KMS-11 (cell line): Measurements from ENCODE around the gene EFCAB12.

ENCODE experiments used
- H2AFZ ChIP-seq: fragments of 200-600 bp; sonication (generic); 2 replicates; pipeline ENCODE4 v1.6.1; 2016; ENCODE audit warnings: antibody characterized with exemption, mixed run types, low read depth
- H3K27ac ChIP-seq: fragments of 200-600 bp; sonication (generic); 2 replicates; pipeline ENCODE4 v1.6.1; 2016; ENCODE audit warnings: mild to moderate bottlenecking, mixed run types
- H3K27me3 ChIP-seq: fragments of 200-600 bp; sonication (generic); 2 replicates; pipeline ENCODE4 v1.6.1; 2017; ENCODE audit warnings: mild to moderate bottlenecking, low read depth, mixed run types, moderate library complexity; ENCODE audit not compliant: insufficient read depth
- H3K36me3 ChIP-seq: fragments of 200-600 bp; sonication (generic); 2 replicates; pipeline ENCODE4 v1.6.1; 2017; ENCODE audit warnings: mild to moderate bottlenecking, mixed run types; ENCODE audit not compliant: insufficient read depth
- H3K4me1 ChIP-seq: fragments of 200-600 bp; sonication (generic); 2 replicates; pipeline ENCODE4 v1.6.1; 2016; ENCODE audit warnings: mild to moderate bottlenecking, low read depth, mixed run types; ENCODE audit not compliant: poor library complexity, severe bottlenecking
- H3K4me2 ChIP-seq: fragments of 200-600 bp; sonication (generic); 2 replicates; pipeline ENCODE4 v1.7.0; 2016; ENCODE audit warnings: mild to moderate bottlenecking, mixed run types
- H3K4me3 ChIP-seq: fragments of 200-600 bp; sonication (generic); IDR thresholded peaks from 2 replicates; pipeline ENCODE4 v1.6.1; 2017; ENCODE audit warnings: low read depth, low read length, mixed read lengths; ENCODE audit not compliant: insufficient read depth
- H3K79me2 ChIP-seq: fragments of 200-600 bp; sonication (generic); 2 replicates; pipeline ENCODE4 v1.6.1; 2016; ENCODE audit warnings: low read depth, mixed run types; ENCODE audit not compliant: insufficient read depth
- H3K9ac ChIP-seq: fragments of 200-600 bp; sonication (generic); 2 replicates; pipeline ENCODE4 v1.6.1; 2016; ENCODE audit warnings: mild to moderate bottlenecking, mixed run types
- H4K20me1 ChIP-seq: fragments of 200-600 bp; sonication (generic); 2 replicates; pipeline ENCODE4 v1.6.1; 2016; ENCODE audit warnings: mild to moderate bottlenecking, mixed run types; ENCODE audit not compliant: insufficient read depth
- TF ChIP-seq, protein P1 (sequence below): fragments of 200-600 bp; sonication (generic); conservative IDR thresholded peaks from 2 replicates; pipeline ENCODE4 v1.6.1; 2017; ENCODE audit warnings: low read depth, mild to moderate bottlenecking, antibody characterized with exemption, low read length, moderate library complexity, mixed read lengths

Gene EFCAB12

DNA sequence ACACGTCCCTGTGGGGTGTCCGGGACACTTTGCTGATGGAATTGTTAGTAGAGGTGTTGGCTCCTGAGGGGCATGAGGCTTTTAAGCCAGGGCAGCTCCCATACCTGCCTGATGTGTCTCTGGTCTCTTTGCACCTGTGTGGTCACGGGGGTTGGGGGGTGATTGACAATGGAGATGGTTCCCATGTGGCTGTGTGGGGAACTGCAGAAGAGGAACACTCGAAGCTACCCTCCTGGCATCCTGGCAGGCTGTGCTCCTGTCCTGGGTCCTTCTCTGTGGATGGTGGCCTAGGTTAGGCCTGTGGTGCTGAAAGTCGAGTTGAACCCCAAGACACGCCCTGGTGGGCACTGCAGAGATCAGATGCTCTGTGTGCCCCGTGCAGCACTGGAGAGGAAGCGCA lies 76.4 kb downstream of the EFCAB12 start:
- H4K20me1 ChIP-seq = no peaks in the 10 kb centered on the region

More for the DNA sequence above, 76.4 kb downstream of the EFCAB12 start:
- Histone ChIP-seq H3K9ac (no peak overlapping the region), H2AFZ (no peak overlapping the region), H3K4me3 (no peak overlapping the region), H3K27me3 (no peaks in the 10 kb centered on the region), H3K79me2 (no peaks in the 10 kb centered on the region), H3K36me3 (no peaks in the 10 kb centered on the region), H3K4me2 (no peak overlapping the region), H3K27ac (no peak overlapping the region), H3K4me1 (no peaks in the 10 kb centered on the region)
- TF ChIP-seq, protein P1, sequence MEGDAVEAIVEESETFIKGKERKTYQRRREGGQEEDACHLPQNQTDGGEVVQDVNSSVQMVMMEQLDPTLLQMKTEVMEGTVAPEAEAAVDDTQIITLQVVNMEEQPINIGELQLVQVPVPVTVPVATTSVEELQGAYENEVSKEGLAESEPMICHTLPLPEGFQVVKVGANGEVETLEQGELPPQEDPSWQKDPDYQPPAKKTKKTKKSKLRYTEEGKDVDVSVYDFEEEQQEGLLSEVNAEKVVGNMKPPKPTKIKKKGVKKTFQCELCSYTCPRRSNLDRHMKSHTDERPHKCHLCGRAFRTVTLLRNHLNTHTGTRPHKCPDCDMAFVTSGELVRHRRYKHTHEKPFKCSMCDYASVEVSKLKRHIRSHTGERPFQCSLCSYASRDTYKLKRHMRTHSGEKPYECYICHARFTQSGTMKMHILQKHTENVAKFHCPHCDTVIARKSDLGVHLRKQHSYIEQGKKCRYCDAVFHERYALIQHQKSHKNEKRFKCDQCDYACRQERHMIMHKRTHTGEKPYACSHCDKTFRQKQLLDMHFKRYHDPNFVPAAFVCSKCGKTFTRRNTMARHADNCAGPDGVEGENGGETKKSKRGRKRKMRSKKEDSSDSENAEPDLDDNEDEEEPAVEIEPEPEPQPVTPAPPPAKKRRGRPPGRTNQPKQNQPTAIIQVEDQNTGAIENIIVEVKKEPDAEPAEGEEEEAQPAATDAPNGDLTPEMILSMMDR = peak; percentile 44
